ENCODE results near the gene SYTL3. TPM values are rescaled to one million over a fixed set of nuclear protein-coding genes. Genes with fewer than 3 reads are reported as not detected.

SYTL3 gene
- total and polyA plus RNA-seq, 7 donors = 1.7 to 17.3 (median 4.1) TPM

DNA sequence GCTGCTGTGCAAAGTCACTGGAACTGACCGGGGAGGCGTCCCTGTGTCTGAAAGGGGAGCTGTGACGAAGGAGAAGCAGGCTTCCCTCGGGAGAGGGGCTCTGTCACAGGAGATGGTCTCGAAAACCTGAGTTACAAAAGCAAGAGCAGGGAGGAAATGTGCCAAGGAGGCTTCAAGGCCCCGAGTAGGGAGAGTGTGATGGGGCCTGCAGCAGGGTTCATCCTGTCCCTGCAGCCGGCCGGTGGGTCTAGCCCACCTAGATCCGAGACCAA is 22.0 kb upstream of the SYTL3 start:
- 85 to 91% (median 87%) methylated on average over 9 of the region's 9 CpGs for WGBS, 3 donors
- intact Hi-C loops (cut with DNase I) = loop anchor here (2.0 to 10.0 kb wide), 2 partner anchors 63 to 487 kb away; no protein-coding TSS in a partner anchor
- peaks cover 0 to 28% of the 10 kb centered on the region in 2 donors for H3K36me3 ChIP-seq (ENCODE audit: insufficient read depth in 1 of 2, low read depth in 1 of 2)
- no peaks in the 10 kb centered on the region for H3K27me3 ChIP-seq (ENCODE audit: insufficient read depth in 3 of 3, low read length in 2 of 3)
- no peak overlapping the region for H3K27ac ChIP-seq
- TF ChIP-seq, protein P1, sequence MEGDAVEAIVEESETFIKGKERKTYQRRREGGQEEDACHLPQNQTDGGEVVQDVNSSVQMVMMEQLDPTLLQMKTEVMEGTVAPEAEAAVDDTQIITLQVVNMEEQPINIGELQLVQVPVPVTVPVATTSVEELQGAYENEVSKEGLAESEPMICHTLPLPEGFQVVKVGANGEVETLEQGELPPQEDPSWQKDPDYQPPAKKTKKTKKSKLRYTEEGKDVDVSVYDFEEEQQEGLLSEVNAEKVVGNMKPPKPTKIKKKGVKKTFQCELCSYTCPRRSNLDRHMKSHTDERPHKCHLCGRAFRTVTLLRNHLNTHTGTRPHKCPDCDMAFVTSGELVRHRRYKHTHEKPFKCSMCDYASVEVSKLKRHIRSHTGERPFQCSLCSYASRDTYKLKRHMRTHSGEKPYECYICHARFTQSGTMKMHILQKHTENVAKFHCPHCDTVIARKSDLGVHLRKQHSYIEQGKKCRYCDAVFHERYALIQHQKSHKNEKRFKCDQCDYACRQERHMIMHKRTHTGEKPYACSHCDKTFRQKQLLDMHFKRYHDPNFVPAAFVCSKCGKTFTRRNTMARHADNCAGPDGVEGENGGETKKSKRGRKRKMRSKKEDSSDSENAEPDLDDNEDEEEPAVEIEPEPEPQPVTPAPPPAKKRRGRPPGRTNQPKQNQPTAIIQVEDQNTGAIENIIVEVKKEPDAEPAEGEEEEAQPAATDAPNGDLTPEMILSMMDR (IDR thresholded peaks at IDR 0.05) = no peak
- H3K4me3 ChIP-seq = no peak overlapping the region
- ATAC-seq (no peak), DNase-seq (no peak)
- peaks cover 27% of the 10 kb centered on the region for H3K4me1 ChIP-seq
- H3K9me3 ChIP-seq = no peaks in the 10 kb centered on the region

DNA sequence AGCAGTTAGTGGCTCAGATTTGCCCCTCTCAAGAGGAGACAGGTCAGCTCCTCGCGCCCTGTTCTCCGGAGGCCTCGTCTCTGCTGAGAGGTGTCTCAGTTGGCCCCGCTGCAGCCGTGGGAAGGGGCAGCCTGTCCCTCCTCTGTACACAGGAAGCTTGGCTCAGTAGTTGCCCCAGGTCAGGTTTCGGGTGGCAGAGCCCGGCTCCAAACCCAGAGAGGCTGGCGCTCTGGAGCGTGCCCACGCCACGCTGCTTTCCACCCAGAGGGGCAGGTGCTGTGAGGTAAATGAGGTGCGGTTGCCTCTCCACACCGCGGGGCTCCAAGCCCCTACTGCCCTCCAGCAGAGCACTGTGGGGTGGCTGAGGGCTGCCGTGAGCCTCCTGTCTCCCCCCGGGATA is 21.3 kb upstream of the SYTL3 start:
- 36 to 64% (median 38%) methylated on average over 17 of the region's 17 CpGs for WGBS, 3 donors
- H3K9me3 ChIP-seq = no peaks in the 10 kb centered on the region
- peaks cover 27% of the 10 kb centered on the region for H3K4me1 ChIP-seq
- H3K4me3 ChIP-seq = no peak overlapping the region
- intact Hi-C loops (cut with DNase I) = loop anchor here (2.0 to 10.0 kb wide), 2 partner anchors 62 to 486 kb away; no protein-coding TSS in a partner anchor
- TF ChIP-seq, protein P1 (IDR thresholded peaks at IDR 0.05) = no peak
- peaks cover 0 to 31% of the 10 kb centered on the region in 2 donors for H3K36me3 ChIP-seq (ENCODE audit: insufficient read depth in 1 of 2, low read depth in 1 of 2)
- peak overlapping the region; percentile 39 for H3K27ac ChIP-seq
- ATAC-seq (peak; percentile 12 to 44 (median 28)), DNase-seq (no peak)
- no peaks in the 10 kb centered on the region for H3K27me3 ChIP-seq (ENCODE audit: insufficient read depth in 3 of 3, low read length in 2 of 3)

DNA sequence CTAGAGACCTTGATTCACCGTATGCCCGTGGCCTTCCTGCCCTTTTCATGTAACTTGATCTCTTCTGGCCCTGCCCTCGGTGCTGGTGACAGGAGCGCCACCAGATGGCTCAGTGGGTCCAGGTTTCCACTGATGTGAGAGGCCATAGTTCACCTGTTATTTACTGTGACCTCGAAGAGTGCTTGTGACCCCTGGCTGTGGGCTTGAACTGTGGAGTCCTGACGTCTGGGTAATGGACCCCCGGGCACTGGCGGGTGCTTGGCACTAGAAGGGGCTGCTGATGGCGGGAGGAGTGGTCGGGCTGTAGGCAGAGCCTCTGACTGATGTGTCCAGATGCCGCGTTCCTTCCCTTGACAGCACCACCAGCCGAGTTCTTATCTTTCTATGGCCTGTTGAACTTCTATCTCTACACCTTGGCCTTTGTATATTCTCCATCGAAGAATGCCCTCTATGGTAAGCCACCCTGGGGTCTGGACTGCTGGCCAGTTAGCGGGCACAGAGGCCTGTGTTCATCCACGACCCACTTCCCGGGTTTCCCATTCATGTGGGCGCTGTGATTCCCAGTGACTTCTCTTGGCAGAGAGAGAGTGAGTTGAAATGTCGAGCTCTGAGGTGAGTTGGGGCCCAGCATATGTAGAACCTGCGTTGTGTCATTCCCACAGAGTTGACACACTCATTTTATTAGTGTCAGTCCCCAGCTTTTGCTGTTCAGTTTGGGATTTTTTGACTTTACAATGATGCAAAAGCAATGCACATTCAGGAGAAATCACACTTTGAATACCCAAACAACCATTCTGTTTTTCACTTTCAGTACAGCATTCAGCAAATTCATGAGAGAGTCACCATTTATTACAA is 20.3 kb upstream of the SYTL3 start:
- peaks cover 0 to 35% of the 10 kb centered on the region in 2 donors for H3K36me3 ChIP-seq (ENCODE audit: insufficient read depth in 1 of 2, low read depth in 1 of 2)
- no peak overlapping the region for H3K4me3 ChIP-seq
- DNase-seq = peak; percentile 39 to 78
- peaks cover 27% of the 10 kb centered on the region for H3K4me1 ChIP-seq
- intact Hi-C loops (cut with DNase I) = loop anchor here (1.0 to 10.0 kb wide), 3 partner anchors 61 to 485 kb away; no protein-coding TSS in a partner anchor
- H3K27me3 ChIP-seq (ENCODE audit: insufficient read depth in 3 of 3, low read length in 2 of 3) = no peaks in the 10 kb centered on the region
- 62 to 70% (median 65%) methylated on average over 20 of the region's 20 CpGs for WGBS, 3 donors
- peak overlapping the region; percentile 50 for H3K27ac ChIP-seq
- peak; percentile 71 to 83 (median 80) for ATAC-seq
- H3K9me3 ChIP-seq = no peaks in the 10 kb centered on the region
- TF ChIP-seq, protein P1 (IDR thresholded peaks at IDR 0.05) = peak; percentile 63

DNA sequence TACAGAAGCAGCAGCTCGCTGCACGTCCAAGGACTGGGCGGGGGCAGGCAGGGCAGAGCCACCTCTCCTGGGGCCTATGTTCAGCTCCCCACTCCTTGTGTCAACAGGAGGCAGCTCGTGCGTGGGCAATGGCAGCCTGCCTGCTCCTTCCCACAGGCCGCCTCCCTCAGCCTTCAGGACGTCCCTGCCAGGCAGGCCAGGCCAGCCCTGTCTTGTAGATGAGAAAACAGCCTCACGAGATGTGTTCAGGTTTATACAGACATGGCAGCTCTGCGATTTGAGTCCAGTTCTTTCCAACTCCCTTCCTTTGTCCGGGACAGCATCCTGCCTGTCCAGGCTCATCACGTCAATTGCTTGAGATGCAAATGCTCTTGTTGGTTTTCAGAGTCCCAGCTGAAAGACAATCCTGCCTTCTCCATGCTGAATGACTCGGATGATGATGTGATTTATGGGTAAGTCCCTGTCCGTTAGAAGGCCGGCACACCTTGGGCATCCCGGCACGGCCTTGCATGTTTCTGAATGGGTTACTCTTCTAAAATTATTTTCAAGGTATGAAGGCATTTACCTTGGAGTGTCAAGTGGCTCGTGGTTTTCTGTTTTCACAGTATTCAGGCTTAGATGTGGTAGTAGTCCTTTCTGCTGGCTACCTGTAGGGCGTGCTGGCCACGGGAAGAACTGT is 18.8 kb upstream of the SYTL3 start:
- peaks cover 0 to 33% of the 10 kb centered on the region in 2 donors for H3K36me3 ChIP-seq (ENCODE audit: insufficient read depth in 1 of 2, low read depth in 1 of 2)

More for the DNA sequence above, 18.8 kb upstream of the SYTL3 start:
- H3K27ac ChIP-seq = peak overlapping the region; percentile 81
- WGBS, 3 donors = 52 to 74% (median 52%) methylated on average over 19 of the region's 19 CpGs
- no peaks in the 10 kb centered on the region for H3K27me3 ChIP-seq (ENCODE audit: insufficient read depth in 3 of 3, low read length in 2 of 3)
- no peak overlapping the region for H3K4me3 ChIP-seq
- intact Hi-C loops (cut with DNase I) = no loop called here
- ATAC-seq (peak in 3 of 4 donors; percentile 13 to 23 (median 15)), DNase-seq (peak; percentile 66 to 74)
- TF ChIP-seq, protein P1 (IDR thresholded peaks at IDR 0.05) = peak; percentile 5
- H3K4me1 ChIP-seq = peaks cover 27% of the 10 kb centered on the region
- no peaks in the 10 kb centered on the region for H3K9me3 ChIP-seq

Measured in psoas muscle (tissue), 8 donors.